LNCAP (cell line): ENCODE data around the gene SDK2.

Experiments
- TF ChIP-seq, protein P1 (sequence below): fragments of 450-650 bp; IDR thresholded peaks from 2 replicates; pipeline ENCODE4 v1.5.1; 2017; ENCODE audit warnings: mild to moderate bottlenecking

The SDK2 gene

DNA sequence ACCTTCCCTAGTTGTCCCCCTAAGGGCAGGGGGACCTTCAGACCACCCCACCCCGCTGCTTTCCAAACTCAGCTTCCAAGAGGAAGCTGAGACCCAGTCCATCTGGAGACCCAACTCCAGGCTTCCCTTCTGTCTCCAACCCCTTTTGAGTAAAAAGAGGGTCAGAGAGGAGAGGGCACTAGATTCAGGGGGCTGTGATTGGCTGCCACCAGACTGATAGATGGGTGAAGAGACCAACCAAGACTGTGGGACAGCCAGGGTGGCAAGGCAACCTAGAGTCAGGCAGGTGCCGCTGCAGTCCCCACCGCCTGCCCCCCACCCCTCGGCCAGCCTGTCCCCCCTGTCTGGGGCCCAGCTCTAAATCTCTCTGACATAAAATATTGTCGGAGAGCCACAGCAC is 92.5 kb downstream of the SDK2 start:
- TF ChIP-seq, protein P1, sequence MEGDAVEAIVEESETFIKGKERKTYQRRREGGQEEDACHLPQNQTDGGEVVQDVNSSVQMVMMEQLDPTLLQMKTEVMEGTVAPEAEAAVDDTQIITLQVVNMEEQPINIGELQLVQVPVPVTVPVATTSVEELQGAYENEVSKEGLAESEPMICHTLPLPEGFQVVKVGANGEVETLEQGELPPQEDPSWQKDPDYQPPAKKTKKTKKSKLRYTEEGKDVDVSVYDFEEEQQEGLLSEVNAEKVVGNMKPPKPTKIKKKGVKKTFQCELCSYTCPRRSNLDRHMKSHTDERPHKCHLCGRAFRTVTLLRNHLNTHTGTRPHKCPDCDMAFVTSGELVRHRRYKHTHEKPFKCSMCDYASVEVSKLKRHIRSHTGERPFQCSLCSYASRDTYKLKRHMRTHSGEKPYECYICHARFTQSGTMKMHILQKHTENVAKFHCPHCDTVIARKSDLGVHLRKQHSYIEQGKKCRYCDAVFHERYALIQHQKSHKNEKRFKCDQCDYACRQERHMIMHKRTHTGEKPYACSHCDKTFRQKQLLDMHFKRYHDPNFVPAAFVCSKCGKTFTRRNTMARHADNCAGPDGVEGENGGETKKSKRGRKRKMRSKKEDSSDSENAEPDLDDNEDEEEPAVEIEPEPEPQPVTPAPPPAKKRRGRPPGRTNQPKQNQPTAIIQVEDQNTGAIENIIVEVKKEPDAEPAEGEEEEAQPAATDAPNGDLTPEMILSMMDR, result no peak

DNA sequence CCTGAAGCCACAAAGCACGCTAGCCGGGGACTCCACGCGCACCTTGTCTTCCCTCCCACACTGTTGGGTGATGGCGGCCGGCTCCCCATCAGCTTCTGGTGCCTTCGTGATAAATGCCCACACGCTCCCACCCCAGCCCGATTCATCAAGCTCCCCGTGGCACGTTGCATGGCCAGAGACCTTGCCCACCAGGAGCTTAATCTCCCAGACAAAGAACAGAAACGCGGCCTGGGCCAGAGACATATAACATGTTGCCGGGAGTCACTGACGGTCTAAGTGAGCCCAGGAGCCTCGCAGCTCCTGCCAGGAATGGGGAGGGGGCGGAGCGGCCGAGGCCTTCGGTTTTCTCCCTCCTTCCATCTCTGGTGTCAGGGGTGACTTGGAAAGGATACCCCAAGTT is 93.1 kb downstream of the SDK2 start:
- TF ChIP-seq, protein P1, result no peak

DNA sequence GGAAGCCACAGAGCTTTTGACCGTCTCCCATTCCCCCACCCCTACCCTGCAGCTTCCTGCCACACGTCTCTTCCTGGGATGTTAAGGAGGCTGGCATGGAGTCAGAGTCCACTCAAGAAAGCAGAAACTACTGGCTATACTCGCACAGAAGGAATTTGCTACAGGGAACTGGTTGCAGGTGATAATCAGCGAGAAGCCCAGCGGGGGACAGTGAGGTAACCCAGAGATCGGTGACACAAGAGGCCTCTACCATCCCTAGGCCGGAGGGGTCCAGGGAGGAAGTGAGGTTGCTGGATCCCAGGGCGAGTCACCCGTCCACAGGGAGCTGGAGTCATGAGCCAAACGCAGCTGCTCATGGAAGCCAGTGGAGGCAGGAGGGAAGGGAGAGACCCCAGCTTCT is 93.7 kb downstream of the SDK2 start:
- TF ChIP-seq, protein P1, result no peak

DNA sequence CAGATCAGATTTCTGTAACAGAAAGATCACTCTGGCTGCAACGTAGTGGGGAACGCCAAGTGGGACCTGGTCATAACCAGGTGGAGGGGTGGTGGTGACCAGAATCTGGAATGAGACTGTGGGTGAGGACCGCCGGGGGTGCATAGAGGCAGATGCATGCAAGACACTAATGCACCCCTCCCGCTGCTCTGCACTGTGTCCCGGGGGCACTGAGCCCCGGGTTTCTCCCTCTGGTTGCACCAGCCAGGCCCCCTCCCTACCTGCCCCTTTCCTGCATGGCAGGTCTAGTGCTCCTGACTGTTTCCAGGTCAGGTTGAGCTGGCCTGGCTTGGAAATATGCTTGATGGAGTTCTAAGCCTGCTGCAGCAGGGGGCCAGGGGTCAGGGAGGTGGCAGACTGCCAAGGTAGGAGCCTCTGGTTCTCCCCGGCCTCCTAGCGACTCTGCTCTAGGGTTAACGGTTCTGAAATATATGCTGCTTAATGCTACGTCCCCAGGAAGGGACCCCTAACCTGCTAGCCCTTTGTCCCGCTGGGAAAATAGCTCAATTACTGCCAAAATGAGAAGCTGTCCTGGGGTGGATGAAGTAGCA is 94.3 kb downstream of the SDK2 start:
- TF ChIP-seq, protein P1, result no peak

DNA sequence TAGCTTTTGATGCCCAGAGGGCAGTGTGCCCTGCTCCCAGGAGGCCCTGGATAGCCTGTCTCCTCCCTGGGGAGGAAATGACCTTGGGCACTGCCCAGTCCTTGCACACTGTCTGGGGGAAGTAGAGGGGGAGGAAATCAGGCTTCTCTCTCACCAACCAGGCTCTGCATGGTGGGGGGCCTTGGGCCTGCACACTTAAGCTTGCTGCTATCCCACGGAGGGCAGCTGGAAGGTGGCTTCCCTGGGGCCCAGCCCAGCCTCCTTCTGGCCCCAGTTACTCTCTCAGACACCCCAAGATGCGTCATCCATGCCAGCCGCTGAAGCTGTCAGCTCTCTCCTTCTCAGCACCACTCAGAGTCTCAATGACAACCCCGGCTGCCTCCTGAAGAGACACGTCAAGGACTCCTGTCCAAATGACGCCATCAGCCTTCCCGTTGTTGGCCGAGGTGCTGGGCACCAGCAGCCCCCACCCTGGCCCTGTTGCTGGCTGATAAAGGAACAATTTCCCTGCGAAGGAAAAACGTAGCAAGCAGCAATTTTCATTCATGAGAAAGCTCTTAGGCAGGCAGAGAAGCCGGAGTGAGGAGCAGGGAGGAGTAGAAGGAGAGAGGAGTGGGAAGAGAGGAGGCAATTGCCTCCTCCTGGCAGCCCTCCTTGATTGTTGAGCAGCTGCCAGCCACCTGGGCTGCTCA is 95.5 kb downstream of the SDK2 start:
- TF ChIP-seq, protein P1, result no peak

DNA sequence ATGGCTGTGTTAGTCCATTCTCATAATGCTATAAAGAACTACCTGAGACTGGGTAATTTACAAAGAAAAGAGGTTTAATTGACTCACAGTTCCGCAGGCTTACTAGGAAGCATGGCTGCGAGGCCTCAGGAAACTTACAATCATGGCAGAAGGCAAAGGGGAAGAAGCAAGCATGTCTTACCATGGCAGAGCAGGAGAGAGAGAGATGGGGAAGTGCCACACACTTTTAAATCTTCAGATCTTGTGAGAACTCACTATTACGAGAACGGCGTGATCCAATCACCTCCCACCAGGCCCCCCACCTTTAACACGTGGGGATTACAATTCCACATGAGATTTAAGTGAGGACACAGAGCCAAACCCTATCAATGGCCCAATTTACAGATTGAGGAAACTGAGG is 96.5 kb downstream of the SDK2 start:
- TF ChIP-seq, protein P1, result no peak

DNA sequence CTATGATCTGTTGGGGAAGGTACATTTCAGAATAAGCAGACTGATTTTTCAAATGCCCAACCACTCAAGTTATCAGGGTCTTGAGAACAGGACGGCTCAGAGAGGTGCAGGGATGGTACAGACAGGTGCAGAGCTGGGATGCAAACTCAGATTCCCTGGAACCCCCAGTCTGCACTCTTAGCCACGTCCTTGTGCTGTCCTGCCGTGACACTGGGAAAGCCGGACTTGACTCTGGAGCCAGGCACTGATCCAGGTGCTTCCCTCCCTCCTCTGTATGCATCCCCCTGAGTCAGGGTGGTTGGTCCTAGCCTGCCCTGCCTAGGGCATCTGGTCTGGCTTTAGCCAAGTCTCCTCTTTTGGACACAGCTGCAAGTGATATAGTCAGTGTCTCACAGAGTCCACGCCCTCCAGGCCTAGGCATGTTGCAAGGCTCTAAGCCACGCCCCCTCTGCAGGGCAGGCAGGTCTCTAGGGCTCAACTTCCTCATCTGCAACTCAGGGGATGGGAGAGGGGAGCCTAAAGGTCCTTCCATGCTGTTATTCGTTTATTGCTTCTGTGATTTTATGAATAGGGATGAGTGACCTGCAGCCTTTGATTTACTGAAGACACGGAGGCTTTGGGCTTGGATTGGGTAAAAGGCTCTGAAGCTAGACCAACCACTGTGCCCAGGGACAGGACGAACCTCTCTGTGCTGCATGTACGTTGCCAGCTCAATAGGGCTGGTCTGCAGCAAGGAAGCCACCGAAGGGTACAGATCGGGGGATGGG is 97.3 kb downstream of the SDK2 start:
- TF ChIP-seq, protein P1, result no peak
